Stimulated activated CD8-positive, alpha-beta memory T cell treated with anti-CD3 and anti-CD28 coated beads, Interleukin-7, amount 100 ng/mL, for 1 hour (primary cell): ENCODE results near the gene FES.

Experiments used
- DNase-seq, 2 donors: peaks; one replicate each; pipeline ENCODE4 v3.0.0-alpha.2; 2020; ENCODE audit warnings: low read depth in 2 of 2

Gene FES

GRCh38 chr15:90876046-90876445 is 8.3 kb upstream of the FES start:
- DNase-seq = no peak

GRCh38 chr15:90876512-90877170 is 7.7 kb upstream of the FES start:
- DNase-seq = no peak

- DNase-seq = no peak
These were observed 7.0 kb upstream of the FES start for GRCh38 chr15:90877315-90877714.

- DNase-seq = no peak
These were observed 6.3 kb upstream of the FES start for GRCh38 chr15:90877996-90878395.

GRCh38 chr15:90878660-90879059 is 5.6 kb upstream of the FES start:
- no peak for DNase-seq

- DNase-seq = no peak
These were observed 4.5 kb upstream of the FES start for GRCh38 chr15:90879730-90880366.

GRCh38 chr15:90880381-90881145 is 3.7 kb upstream of the FES start:
- DNase-seq = no peak

GRCh38 chr15:90881181-90881977 is 2.9 kb upstream of the FES start:
- DNase-seq = no peak

- no peak for DNase-seq
These were observed 2.2 kb upstream of the FES start for GRCh38 chr15:90881978-90882721.

- DNase-seq = no peak
These were observed 1.4 kb upstream of the FES start for GRCh38 chr15:90882781-90883525.

GRCh38 chr15:90883526-90883975 is 753 bp upstream of the FES start:
- no peak for DNase-seq

GRCh38 chr15:90884719-90885431 is 571 bp downstream of the FES start:
- DNase-seq = no peak

- peak; percentile 67 to 69 for DNase-seq
These were observed 1.4 kb downstream of the FES start for GRCh38 chr15:90885432-90886290.

- no peak for DNase-seq
These were observed 1.9 kb downstream of the FES start for GRCh38 chr15:90886291-90886614.

- no peak for DNase-seq
These were observed 2.8 kb downstream of the FES start for GRCh38 chr15:90887037-90887481.

GRCh38 chr15:90889313-90889730 is 5.0 kb downstream of the FES start:
- no peak for DNase-seq

GRCh38 chr15:90889736-90890456 is 5.6 kb downstream of the FES start:
- no peak for DNase-seq

GRCh38 chr15:90890839-90891238 is 6.5 kb downstream of the FES start:
- DNase-seq = no peak
